ENCODE measurements around the gene TNFSF10. TPM values are rescaled to one million over a fixed set of nuclear protein-coding genes. Genes with fewer than 3 reads are reported as not detected.

The TNFSF10 gene
- total RNA-seq, 2 experiments from 2014 or later = 21.5 to 23.6 TPM

- intact Hi-C loops (cut with micrococcal nuclease) = loop anchor here (10.0 kb wide), 1 partner anchor 141 kb away; no protein-coding TSS in a partner anchor
- TF ChIP-seq, protein P1, sequence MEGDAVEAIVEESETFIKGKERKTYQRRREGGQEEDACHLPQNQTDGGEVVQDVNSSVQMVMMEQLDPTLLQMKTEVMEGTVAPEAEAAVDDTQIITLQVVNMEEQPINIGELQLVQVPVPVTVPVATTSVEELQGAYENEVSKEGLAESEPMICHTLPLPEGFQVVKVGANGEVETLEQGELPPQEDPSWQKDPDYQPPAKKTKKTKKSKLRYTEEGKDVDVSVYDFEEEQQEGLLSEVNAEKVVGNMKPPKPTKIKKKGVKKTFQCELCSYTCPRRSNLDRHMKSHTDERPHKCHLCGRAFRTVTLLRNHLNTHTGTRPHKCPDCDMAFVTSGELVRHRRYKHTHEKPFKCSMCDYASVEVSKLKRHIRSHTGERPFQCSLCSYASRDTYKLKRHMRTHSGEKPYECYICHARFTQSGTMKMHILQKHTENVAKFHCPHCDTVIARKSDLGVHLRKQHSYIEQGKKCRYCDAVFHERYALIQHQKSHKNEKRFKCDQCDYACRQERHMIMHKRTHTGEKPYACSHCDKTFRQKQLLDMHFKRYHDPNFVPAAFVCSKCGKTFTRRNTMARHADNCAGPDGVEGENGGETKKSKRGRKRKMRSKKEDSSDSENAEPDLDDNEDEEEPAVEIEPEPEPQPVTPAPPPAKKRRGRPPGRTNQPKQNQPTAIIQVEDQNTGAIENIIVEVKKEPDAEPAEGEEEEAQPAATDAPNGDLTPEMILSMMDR (IDR thresholded peaks at IDR 0.05) = no peak
- DNase-seq = no peak
- H3K9me3 Mint-ChIP-seq = peaks cover 2% of the 10 kb centered on the region
- H3K27ac Mint-ChIP-seq = no peak overlapping the region
- H3K36me3 Mint-ChIP-seq (ENCODE audit: low read depth) = no peaks in the 10 kb centered on the region
- peaks cover 9% of the 10 kb centered on the region for H3K4me1 Mint-ChIP-seq (ENCODE audit: low read depth)
- ChIA-PET POLR2A (no interaction called here), CTCF (interaction anchor here (1.1 to 4.4 kb wide), 3 partner anchors 17 to 126 kb away, joined by 4 to 27 read pairs (median 5); no protein-coding TSS in a partner anchor)
- no peaks in the 10 kb centered on the region for H3K27me3 Mint-ChIP-seq
- ATAC-seq = no peak
- H3K4me3 Mint-ChIP-seq = no peak overlapping the region
These were observed 47.5 kb downstream of the TNFSF10 start for GRCh38 chr3:172475703-172476102.

GRCh38 chr3:172471903-172472302, 51.3 kb downstream of the TNFSF10 start:
- CTCF ChIA-PET = interaction anchor here (0.9 to 1.4 kb wide), 2 partner anchors 10 to 201 kb away, joined by 3 to 7 read pairs; no protein-coding TSS in a partner anchor
- no peak for ATAC-seq
- H3K4me1 Mint-ChIP-seq (ENCODE audit: low read depth) = no peaks in the 10 kb centered on the region

DNA sequence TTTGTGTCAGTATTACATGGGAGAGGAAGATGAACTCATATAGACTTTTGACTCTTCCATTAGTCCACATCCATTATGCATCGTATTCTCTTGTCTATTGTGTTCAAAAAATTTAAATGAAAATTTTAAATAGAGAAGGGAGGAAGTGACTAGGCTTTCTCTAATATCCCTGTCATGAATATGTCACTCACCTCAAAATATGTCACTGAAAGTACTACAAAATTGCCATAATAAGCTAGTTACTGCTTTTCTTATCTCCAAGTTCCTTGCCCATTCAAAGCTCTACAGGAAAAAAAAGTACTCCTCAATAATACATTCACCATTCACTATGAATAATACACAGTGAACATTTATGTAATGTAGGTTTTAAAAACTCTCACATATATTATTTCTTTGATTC, 52.6 kb downstream of the TNFSF10 start:
- intact Hi-C loops (cut with micrococcal nuclease) = loop anchor here (10.0 kb wide), 1 partner anchor 136 kb away; no protein-coding TSS in a partner anchor
- no peak overlapping the region for H3K4me3 Mint-ChIP-seq
- POLR2A ChIA-PET = no interaction called here
- H3K27me3 Mint-ChIP-seq = peaks cover 5% of the 10 kb centered on the region
- no peak overlapping the region for H3K27ac Mint-ChIP-seq
- H3K9me3 Mint-ChIP-seq = peaks cover 2% of the 10 kb centered on the region
- no peaks in the 10 kb centered on the region for H3K36me3 Mint-ChIP-seq (ENCODE audit: low read depth)
- no peaks in the 10 kb centered on the region for H3K4me1 Mint-ChIP-seq (ENCODE audit: low read depth)
- CTCF ChIA-PET = interaction anchor here (1.3 kb wide), 1 partner anchor 10 kb away, joined by 5 read pairs; no protein-coding TSS in a partner anchor
- TF ChIP-seq, protein P1 (IDR thresholded peaks at IDR 0.05) = no peak
- no peak for ATAC-seq
- no peak for DNase-seq

More at GRCh38 chr3:172471903-172472302, 51.3 kb downstream of the TNFSF10 start:
- POLR2A ChIA-PET = interaction anchor here (0.5 kb wide), 1 partner anchor 91 kb away, joined by 3 read pairs; no protein-coding TSS in a partner anchor
- intact Hi-C loops (cut with micrococcal nuclease) = loop anchor here (10.0 kb wide), 1 partner anchor 137 kb away; no protein-coding TSS in a partner anchor
- DNase-seq = no peak
- Mint-ChIP-seq H3K36me3 (ENCODE audit: low read depth) (no peaks in the 10 kb centered on the region), H3K9me3 (peaks cover 2% of the 10 kb centered on the region), H3K27ac (no peak overlapping the region), H3K4me3 (no peak overlapping the region), H3K27me3 (peaks cover 5% of the 10 kb centered on the region)
- TF ChIP-seq, protein P1 (IDR thresholded peaks at IDR 0.05) = no peak

- peaks cover 5% of the 10 kb centered on the region for H3K27me3 Mint-ChIP-seq
- intact Hi-C loops (cut with micrococcal nuclease) = no loop called here
These were observed 55.9 kb downstream of the TNFSF10 start for GRCh38 chr3:172467170-172467824.

More at GRCh38 chr3:172467170-172467824, 55.9 kb downstream of the TNFSF10 start:
- ChIA-PET POLR2A (no interaction called here), CTCF (interaction anchor here (0.5 to 1.4 kb wide), 2 partner anchors 11 to 119 kb away, joined by 3 to 8 read pairs; no protein-coding TSS in a partner anchor)
- H3K27ac Mint-ChIP-seq = no peak overlapping the region
- no peak overlapping the region for H3K4me3 Mint-ChIP-seq
- ATAC-seq = no peak
- no peaks in the 10 kb centered on the region for H3K36me3 Mint-ChIP-seq (ENCODE audit: low read depth)
- H3K9me3 Mint-ChIP-seq = peaks cover 2% of the 10 kb centered on the region
- no peak for DNase-seq
- no peaks in the 10 kb centered on the region for H3K4me1 Mint-ChIP-seq (ENCODE audit: low read depth)
- TF ChIP-seq, protein P1 (IDR thresholded peaks at IDR 0.05) = no peak
